HG03045 (cell line): ENCODE measurements around the gene SLC27A5.
"Not testable (repeated sequence)": the region's sequence is repeated elsewhere in the genome, so short reads cannot be mapped to it uniquely, and the experiment has no call there.

ENCODE experiments used
- ATAC-seq: cut with Tn5 transposase; IDR thresholded peaks from one replicate; pipeline ENCODE4 v1.9.1; 2021; ENCODE audit warnings: mild to moderate bottlenecking, moderate library complexity; ENCODE audit not compliant: unreplicated experiment

The SLC27A5 gene

DNA sequence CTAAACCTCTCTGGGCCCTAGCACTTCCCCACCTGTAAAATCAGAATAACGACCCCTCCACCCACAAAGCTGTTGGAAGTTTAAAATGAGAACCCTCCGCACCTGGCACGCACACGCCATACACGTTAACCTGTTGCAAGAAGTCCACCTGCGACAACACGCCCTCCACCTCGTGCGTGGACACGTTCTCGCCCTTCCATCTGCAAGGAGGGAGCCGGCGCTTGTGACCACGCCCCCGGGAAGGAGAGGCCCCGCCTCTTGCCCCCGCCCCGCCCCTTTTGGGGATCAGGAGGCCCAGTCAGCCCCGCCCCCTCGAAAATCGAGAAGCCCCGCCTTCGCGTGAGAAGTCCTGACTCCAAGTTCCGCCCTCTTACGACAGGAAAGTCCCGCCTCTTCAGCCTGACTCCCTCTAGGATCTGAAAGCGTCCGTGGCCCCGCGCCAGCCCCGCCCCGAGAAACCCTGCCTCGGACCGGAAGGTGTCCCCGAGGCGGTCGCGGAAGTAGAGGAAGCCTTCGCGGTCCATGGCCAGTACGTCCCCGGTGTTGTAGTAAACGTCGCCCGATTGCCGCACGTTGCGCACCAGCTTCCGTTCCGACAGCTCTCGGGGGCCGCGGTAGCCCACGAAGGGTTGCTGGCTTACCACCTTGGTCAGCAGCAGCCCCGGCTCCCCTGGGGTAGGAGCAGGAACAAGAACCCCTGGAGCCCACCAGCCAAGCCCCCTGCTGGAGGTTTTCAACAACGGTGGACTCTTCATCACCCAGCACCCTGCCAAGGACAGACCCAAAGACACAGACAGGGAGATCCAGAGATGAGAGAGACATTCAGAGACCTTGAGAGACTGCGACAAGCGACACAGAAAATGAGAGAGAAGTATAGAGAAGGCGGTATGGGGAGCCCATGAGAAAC, 12.5 kb downstream of the SLC27A5 start:
- ATAC-seq = peak; percentile 89

DNA sequence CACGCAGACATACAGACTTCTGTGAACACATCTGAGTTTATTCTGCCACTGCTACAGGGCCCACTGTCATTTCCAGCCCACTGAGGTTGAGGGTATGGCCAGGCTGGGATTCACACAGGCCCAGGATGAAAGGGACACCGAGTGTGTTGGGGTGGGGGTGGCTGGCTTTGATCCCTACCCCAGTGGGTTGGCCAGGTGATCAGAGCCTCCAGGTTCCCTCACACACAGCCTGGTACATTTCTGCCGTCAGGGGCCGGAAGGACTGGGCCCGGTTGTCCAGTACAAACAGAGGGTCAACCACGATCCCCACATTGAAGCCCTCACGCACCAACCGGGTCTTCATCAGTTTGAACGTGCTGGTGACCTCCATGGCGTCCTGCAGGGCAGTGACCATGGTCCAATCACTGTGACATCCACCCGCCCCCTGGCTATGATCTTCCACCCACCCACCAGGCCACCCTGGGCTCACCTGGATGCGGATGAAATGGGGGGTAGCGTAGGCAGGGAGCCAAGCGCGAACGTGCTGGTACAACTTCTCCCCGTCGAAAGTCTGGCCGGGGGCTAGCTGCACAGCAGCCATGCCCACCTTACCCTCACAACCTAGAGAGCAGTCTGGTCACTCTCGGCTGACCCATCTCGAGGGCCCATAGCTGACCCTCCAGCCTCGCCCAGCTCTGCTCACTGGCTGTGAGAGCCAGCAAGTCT, 13.3 kb downstream of the SLC27A5 start:
- ATAC-seq = no peak

DNA sequence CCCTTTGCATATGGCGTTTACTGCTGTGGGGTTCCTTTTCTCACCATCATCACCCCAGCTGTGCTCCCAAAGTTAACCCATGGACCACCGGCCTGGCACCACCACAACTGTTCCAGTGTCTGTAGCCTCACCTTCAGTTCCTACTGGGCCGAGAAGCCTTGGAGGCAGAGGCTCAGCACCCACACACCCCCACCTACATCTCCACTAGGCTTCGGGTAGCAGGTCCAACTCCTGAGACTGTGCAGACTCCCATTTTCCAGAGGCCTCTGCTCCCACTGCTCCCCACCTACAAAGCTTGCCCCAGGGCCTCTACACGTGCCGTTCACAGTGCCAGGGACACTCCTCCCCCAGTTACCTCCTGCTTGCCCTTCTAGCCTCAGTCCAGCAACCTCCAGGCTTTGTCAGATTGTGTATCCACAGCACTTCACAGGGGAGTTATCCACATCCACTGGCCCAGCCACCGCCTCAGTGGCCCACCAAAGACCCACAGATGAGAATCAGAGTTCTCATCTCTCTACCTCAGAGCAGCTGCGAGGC, 14.1 kb downstream of the SLC27A5 start:
- no peak for ATAC-seq

DNA sequence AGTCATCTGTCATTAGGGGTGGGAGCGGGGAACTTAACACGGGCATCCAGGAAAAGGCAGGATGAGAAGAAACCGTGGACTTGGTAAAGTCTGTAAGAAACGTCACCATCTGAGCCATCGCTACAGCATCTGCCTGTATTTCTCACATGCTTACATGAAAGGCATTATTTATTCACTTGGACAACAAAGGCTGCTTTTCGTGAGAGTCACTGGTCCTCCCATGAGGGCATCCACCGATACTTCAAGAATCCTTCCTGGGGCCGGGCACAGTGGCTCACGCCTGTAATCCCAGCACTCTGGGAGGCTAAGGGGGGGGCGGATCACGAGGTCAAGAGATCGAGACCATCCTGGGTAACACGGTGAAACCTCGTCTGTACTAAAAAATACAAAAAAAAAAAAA, 19.5 kb downstream of the SLC27A5 start:
- ATAC-seq = no peak

DNA sequence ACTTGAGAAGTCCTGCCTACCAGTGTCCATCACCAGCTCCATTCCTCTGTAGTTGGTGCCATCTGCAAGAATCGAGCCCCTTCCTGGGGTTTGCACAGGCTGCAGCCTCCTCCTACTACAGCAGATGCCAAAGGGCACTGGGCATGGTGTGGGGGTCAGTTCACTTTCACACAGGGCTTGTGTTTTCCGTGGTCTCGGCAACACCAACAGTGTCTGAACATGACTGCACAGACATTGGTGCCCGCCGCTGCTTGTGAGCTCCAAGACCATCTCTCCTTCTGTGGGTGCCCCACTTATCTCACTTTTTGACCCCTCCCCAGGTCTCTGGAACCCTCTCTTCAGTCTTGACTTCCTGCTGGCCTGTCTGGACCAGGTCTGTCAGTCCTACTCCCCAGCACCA, 20.4 kb downstream of the SLC27A5 start:
- no peak for ATAC-seq

DNA sequence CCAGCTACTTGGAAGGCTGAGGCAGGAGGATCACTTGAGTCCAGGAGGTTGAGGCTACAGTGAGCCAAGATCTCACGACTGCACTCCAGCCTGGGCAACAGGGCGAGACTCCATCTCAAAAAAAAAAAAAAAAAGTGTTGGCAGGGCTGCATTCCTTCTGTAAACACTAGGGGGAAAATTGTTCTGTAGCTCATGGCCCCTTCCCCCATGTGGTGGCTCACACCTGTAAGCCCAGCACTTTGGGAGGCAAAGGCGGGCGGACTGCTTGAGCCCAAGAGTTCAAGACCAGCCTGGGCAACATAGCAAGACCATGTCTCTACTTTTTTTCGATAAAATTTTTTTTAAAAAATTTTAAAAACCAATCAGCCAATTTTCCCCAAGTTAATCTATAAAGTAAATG, 27.4 kb downstream of the SLC27A5 start:
- ATAC-seq = not testable (repeated sequence)

DNA sequence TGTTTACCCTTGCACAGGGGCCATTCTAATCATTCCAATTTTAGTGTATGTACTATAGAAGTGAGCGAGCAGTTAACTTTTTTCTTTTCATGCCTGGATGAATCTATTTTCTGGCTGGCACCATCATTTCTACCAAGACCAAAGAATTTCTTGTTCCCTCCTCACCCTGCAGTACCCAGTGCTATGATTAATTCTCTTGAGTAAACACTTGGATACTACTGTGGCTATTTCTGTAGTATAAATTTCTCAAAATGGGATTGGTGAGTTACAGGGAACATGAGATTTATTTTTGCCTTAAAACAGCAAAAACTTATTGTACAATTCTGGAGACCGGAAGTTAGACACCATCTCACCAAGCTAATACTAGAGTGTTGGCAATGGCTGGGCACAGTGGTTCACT, 28.0 kb downstream of the SLC27A5 start:
- no peak for ATAC-seq

DNA sequence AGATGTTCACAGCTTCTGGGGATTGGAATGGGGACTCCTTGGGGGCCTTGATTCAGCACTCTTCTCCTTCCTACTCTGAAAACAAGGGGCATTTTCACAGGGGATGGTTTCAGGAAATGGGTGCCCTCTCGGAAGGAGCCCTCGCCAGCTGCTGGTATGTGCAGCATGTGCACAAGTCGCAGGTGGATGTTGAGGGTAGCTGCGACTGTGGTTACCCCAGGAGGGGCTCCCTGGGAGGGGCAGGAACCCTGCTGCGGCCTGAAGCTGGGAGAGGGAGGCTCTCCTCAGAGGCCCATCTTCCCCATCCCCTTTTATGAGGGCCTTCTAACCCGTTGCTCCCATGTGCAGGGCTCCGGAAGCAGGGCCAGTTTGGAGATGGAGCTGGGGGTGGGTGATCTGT, 29.4 kb downstream of the SLC27A5 start:
- ATAC-seq = no peak

DNA sequence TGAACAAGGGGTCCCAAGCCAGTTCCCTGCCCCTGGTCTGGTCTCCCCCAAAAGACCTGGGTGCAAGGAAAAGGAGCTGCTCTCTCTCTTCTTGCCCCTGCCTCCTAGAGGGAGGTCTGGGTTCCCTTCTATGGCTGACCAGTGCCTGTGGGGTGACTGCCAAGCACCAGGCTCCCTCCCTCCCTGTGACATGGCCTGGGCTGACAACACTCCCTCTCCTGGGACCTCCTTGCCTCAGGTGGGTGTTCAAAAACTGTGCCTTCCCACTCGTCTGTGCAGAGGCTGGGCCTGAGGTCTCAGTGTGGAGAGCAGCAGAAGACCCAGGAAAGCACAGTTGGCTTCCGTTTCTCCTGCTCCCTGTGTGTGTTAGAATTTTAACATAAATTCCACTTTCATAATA, 31.0 kb downstream of the SLC27A5 start:
- ATAC-seq = no peak

DNA sequence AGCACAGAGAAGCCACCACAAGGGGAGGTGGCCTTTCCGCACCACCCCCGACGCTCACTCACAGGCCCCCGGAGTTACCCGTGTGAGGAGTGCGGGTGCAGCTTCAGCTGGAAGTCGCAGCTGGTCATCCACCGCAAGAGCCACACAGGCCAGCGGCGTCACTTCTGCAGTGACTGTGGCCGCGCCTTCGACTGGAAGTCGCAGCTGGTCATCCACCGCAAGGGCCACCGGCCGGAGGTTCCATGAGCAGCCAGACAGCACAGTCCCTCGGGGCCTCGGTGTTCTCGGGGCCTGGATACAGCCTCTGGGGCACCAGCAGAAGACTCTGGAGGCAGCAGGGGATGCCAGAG, 31.3 kb downstream of the SLC27A5 start:
- ATAC-seq = no peak

DNA sequence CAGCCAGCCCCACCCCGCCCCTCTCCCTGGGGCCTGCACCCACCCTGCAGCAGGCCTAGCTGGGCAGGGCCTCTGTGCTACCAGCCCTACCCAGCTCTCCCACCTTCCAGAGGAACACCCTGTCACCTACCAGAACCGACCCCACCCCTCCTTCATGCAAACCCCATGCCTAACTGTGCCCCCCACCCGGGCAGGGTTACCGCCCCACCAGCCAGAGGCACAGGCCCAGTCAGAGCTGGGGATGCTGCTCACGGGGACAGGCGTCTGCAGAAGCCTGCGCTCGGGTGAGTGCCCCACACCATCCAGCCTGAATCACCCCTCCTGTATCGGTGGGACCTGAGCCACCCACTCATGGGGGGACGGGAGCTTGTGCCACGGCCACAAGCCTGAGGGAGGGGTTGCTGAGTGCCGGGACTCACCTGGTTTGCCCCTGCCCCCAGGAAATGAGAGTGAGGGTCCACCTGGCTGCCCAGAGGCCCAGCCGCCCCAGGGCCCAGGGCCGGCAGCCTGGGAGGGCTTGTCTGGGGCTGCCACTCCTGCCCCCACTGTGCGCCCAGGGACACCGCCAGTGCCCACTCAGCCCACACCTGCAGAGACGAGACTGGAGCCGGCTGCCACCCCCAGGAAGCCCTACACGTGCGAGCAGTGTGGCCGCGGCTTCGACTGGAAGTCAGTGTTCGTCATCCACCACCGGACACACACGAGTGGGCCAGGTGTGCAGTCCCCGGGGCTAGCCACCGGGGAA, 31.9 kb downstream of the SLC27A5 start:
- ATAC-seq = no peak

DNA sequence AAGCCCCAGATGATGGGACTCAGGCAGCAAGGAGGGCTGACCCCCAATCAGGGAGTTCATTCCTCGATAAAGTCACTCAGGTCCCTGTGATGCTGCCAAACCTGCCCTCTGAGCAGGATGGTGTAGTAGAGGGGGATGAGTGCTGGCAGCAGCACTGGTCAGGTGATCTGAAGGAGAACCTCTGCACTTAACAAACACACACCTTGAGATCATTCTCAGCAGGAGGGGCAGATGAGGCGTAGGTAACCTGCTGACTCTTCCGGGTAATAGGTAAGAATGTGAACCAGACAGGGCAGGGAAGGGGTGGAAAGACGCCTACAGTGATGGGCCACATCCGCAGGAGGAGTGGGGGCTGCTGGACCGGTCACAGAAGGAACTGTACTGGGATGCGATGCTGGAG, 32.5 kb downstream of the SLC27A5 start:
- ATAC-seq = no peak

DNA sequence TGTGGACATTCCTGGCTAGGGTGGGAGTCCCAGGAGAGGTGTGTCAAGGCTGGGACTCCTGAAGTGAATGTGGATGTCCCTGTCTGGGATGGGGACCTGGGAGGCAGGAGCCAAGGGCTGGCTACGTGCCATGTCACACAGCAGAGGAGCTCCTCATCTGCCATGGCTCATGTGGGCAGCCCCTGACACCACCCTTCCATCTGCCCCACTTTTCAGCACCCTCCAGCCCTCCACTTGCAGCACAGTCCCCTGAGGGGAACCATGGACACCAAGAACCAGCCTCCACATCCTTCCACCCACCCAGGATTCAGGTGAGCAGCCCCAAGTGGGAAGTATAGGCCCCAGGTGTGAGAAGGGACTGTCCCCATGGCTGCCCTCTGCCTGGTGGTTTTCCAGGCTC, 33.9 kb downstream of the SLC27A5 start:
- no peak for ATAC-seq

DNA sequence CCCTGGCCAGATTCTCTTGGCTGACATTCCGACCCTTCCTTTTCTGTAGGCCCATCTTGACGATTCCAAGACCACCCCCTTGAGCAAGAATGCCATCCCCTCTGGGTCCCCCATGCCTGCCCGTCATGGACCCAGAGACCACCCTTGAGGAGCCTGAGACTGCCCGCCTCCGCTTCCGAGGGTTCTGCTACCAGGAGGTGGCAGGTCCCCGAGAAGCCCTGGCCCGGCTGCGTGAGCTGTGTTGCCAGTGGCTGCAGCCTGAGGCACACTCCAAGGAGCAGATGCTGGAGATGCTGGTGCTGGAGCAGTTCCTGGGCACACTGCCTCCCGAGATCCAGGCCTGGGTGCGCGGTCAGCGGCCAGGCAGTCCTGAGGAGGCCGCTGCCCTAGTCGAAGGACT, 34.7 kb downstream of the SLC27A5 start:
- no peak for ATAC-seq

DNA sequence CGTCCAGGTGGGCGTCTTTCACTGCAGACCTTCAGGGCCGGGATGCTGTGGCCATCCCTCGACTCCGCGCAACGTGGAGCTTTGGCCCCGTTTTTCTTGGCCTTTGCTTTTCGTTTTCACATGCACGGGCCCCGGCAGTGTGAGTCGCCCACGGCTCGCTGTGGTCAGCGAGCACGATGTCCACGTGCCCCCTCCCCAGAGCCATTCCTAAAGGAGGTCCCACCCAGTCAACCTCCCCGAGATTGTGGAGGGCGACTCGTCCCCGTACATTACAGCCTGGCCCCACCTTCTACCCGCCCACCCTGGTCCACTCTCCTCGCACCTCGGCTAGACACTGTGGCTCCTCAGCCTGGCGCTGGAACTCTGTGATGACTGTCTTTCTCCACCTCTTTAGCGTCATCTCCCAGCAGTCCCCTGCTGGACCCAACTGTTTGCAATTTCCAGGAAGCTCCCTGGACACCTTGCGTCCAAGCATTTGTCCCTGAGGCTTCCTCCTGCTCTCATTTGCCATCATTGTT, 35.2 kb downstream of the SLC27A5 start:
- no peak for ATAC-seq

DNA sequence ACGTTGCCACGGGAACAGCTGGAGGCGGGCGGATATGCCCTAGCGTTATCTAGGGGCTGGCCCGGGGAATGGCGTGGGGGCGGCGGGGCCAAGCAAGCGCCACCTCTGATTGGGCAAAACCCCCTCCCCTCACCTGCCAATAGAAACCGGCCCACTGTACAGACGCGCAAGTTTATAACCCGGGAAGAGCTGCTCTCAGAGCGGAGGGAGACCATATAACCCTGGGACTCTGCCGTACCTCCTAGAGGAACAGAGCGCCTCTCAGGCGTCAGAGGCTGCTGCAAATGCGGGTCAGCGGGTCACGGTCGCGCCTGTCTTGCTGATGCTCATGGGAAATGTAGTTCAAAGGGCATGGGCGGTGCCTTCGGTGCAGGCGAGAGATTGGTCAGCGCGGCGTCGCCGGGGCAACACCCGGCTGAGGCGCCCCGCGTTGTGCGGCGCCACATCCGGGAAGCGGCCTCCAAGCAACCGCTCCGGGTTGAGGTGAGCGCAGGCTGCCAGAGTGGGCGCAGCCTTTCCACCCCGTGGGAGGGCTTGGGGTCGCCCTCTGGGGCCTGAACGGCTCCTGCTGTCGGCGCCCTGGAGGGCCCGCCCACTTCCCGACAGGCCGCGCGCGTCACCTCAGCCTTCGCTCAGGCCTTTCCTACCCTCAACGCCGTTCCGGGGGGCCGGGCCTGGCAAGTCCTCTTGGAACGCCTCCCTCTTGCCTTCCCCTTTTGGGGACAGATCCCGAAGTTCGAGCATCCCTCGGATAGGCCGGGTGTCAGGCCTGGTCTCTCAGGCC, 35.9 kb downstream of the SLC27A5 start, which contains the start of gene ZNF446:
Gene ZNF446, plus strand, starts transcription at position 639 of the 784 bp plus-strand sequence. CDS start 867 bp downstream, outside the sequence.
- peak; percentile 81 for ATAC-seq

DNA sequence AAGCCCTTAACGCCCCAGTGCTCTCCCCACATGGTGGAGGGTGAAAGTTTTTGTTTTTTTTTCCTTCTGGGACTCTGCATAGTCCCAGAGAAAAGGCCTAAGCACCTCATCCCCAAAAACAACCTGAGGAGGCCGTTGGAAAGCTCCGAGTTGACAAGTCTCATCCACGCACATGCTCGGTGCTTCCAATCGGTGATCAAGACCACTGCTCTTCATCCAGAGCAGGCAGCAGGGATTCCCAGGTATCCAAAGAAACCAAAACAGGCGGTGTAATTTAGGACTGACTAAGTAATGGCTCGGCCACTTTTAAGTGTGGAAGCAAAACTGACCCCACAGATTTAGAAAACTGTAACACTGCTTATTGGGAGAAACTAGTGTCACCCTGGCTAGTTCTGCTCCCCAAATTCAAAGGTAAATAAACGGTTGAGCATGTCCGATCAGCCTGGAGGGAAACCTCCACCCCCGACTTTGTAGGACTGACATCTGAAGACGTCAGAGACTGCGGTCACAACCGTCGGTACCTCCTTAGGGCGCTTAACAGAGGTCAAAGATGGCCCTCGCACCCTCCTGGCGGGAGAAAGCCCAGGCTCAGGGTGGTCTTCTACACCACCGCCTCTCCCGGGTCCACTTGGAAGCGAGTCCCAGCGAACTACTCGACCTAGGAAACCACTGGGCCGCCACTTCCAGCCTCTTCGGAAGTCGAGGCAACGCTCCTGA, 36.6 kb downstream of the SLC27A5 start:
- ATAC-seq = no peak

DNA sequence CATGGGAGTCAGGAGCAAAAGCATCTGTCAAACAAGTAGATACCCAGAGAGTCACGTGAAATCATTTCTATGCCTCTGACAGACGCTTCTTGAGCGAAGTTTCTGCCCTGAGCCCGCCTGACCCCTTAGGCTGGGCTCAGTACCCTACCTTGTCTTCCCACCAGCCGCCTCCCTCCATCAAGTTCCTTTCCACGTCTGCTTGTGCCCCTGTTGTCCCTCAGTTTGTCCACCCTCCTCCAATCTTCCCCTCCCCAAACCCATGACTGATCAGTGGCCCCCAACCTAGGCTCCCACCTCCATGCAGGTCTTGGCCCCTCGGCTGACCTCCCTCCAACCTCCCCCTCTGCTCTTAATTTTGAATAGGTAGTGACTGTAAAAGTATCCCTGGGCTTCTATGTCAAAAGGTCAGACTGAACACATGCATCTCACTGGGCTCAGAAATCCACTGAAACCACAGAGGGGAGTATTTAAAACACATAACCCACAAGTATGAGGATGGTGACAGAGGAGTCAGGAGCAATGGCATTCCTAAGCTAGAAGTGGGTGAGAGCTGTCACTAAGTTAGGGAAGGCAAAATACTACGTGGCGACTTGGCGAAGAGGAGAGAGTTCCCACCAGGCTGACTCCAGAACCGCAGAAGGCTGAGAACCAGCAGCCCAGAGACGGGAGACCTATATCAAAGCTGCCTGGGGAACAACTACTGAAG, 37.3 kb downstream of the SLC27A5 start:
- ATAC-seq = no peak

DNA sequence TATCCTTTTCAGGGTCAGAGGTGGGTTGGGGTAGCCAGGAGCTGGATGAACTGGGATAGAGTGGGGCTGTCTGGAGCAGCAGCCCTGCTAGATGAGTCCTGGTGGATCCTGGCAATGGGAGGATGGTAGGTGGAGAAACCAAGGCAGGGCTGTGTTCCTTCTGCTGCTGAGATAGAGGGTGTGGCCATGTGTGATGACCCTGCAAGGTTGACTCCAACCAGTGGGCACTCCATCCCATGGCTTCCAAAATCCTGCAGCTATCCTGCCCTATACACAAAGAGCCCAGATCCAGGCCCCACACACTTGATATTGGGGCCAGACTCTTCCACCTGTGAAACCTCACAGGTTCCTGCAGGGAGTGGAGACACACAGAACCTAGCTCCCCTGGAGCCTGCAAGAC, 38.0 kb downstream of the SLC27A5 start:
- ATAC-seq = no peak
